Activated CD8-positive, alpha-beta T cell treated with anti-CD3 and anti-CD28 coated beads for 36 hours (primary cell): ENCODE results near the gene TMPRSS2. TPM values are rescaled to one million over a fixed set of nuclear protein-coding genes. Genes with fewer than 3 reads are reported as not detected.

Source experiments
- ATAC-seq: fragments of 200-7000 bp; cut with Tn5 transposase; one replicate; pipeline ENCODE4 v1.10.0; 2021; ENCODE audit warnings: mild to moderate bottlenecking, moderate library complexity
- CTCF ChIA-PET: fragments of 350-600 bp; sonication (Branson Sonifier 250); formaldehyde crosslinking; loops from one replicate; lab custom pipeline; 2021; ENCODE audit warnings: antibody characterized with exemption; lab: Charles Lee
- POLR2A ChIA-PET: fragments of 350-600 bp; sonication (Branson Sonifier 250); formaldehyde crosslinking; loops from one replicate; lab custom pipeline; 2021; ENCODE audit warnings: antibody characterized with exemption; lab: Charles Lee
- DNase-seq: peaks from one replicate; pipeline ENCODE4 v3.0.0-alpha.2; 2020
- H3K27ac Mint-ChIP-seq: one replicate; pipeline ENCODE4 v1.8.0; 2021; ENCODE audit warnings: mild to moderate bottlenecking, mixed read lengths
- H3K27me3 Mint-ChIP-seq: one replicate; pipeline ENCODE4 v1.8.0; 2021; ENCODE audit warnings: mixed read lengths
- H3K36me3 Mint-ChIP-seq: one replicate; pipeline ENCODE4 v1.8.0; 2021; ENCODE audit warnings: low read depth, mixed read lengths
- H3K4me1 Mint-ChIP-seq: one replicate; pipeline ENCODE4 v1.8.0; 2021; ENCODE audit warnings: low read depth, mixed read lengths
- H3K4me3 Mint-ChIP-seq: one replicate; pipeline ENCODE4 v1.8.0; 2021; ENCODE audit warnings: mild to moderate bottlenecking, moderate library complexity, mixed read lengths
- H3K9me3 Mint-ChIP-seq: one replicate; pipeline ENCODE4 v1.8.0; 2021; ENCODE audit warnings: mixed read lengths
- CTCF ChIP-seq: fragments of 200-600 bp; IDR thresholded peaks from one replicate; pipeline ENCODE4 v1.8.0; 2022; ENCODE audit warnings: antibody characterized with exemption, mild to moderate bottlenecking
- intact Hi-C: fragments of 100-400 bp; cut with micrococcal nuclease; formaldehyde crosslinking; loops from one replicate; pipeline ENCODE4 v1.10.0; 2022
- total RNA-seq, 2 experiments: library from RNA; stranded (reverse); gene quantifications; one replicate each; pipeline ENCODE4 v1.2.3, GENCODE V29; 2021

Gene TMPRSS2
- total RNA-seq, 2 experiments from 2014 or later, result not detected

- TF ChIP-seq CTCF, result no peak
- Mint-ChIP-seq H3K4me3 (no peak overlapping the region), H3K9me3 (no peaks in the 10 kb centered on the region), H3K27ac (no peak overlapping the region), H3K4me1 (no peaks in the 10 kb centered on the region), H3K27me3 (peaks cover 20% of the 10 kb centered on the region), H3K36me3 (no peaks in the 10 kb centered on the region)
- intact Hi-C loops, result no loop called here
- CTCF ChIA-PET, result no interaction called here
- POLR2A ChIA-PET, result no interaction called here
- no peak for DNase-seq
- ATAC-seq, result no peak
Observed at GRCh38 chr21:41501919-41502318, 6.0 kb downstream of the TMPRSS2 start.

GRCh38 chr21:41500931-41501381 is 7.0 kb downstream of the TMPRSS2 start:
- Mint-ChIP-seq H3K36me3 (no peaks in the 10 kb centered on the region), H3K27me3 (peaks cover 12% of the 10 kb centered on the region), H3K4me1 (no peaks in the 10 kb centered on the region), H3K4me3 (no peak overlapping the region), H3K9me3 (no peaks in the 10 kb centered on the region), H3K27ac (no peak overlapping the region)
- intact Hi-C loops, result no loop called here
- ATAC-seq, result no peak
- CTCF ChIA-PET, result no interaction called here
- no peak for DNase-seq
- TF ChIP-seq CTCF, result no peak
- POLR2A ChIA-PET, result no interaction called here

GRCh38 chr21:41500363-41500762 is 7.6 kb downstream of the TMPRSS2 start:
- intact Hi-C loops, result no loop called here
- POLR2A ChIA-PET, result no interaction called here
- DNase-seq, result no peak

GRCh38 chr21:41499920-41500319 is 8.0 kb downstream of the TMPRSS2 start:
- CTCF ChIA-PET, result no interaction called here

More at GRCh38 chr21:41500363-41500762, 7.6 kb downstream of the TMPRSS2 start:
- Mint-ChIP-seq H3K4me3 (no peak overlapping the region), H3K4me1 (no peaks in the 10 kb centered on the region), H3K36me3 (no peaks in the 10 kb centered on the region), H3K27ac (no peak overlapping the region), H3K9me3 (no peaks in the 10 kb centered on the region), H3K27me3 (peaks cover 9% of the 10 kb centered on the region)
- CTCF ChIA-PET, result no interaction called here
- no peak for ATAC-seq
- no peak for TF ChIP-seq CTCF

GRCh38 chr21:41497788-41498187 is 10.2 kb downstream of the TMPRSS2 start:
- H3K4me1 Mint-ChIP-seq, result no peaks in the 10 kb centered on the region

More at GRCh38 chr21:41499920-41500319, 8.0 kb downstream of the TMPRSS2 start:
- Mint-ChIP-seq H3K4me1 (no peaks in the 10 kb centered on the region), H3K36me3 (no peaks in the 10 kb centered on the region), H3K4me3 (no peak overlapping the region), H3K27me3 (peaks cover 8% of the 10 kb centered on the region), H3K27ac (no peak overlapping the region), H3K9me3 (no peaks in the 10 kb centered on the region)
- no peak for DNase-seq
- TF ChIP-seq CTCF, result no peak
- intact Hi-C loops, result no loop called here
- no peak for ATAC-seq
- POLR2A ChIA-PET, result no interaction called here

More at GRCh38 chr21:41497788-41498187, 10.2 kb downstream of the TMPRSS2 start:
- H3K9me3 Mint-ChIP-seq, result no peaks in the 10 kb centered on the region
- no peak overlapping the region for H3K27ac Mint-ChIP-seq
- intact Hi-C loops, result no loop called here
- POLR2A ChIA-PET, result no interaction called here
- no peaks in the 10 kb centered on the region for H3K36me3 Mint-ChIP-seq
- TF ChIP-seq CTCF, result no peak
- ATAC-seq (no peak), DNase-seq (no peak)
- H3K27me3 Mint-ChIP-seq, result peaks cover 4% of the 10 kb centered on the region
- no peak overlapping the region for H3K4me3 Mint-ChIP-seq
- CTCF ChIA-PET, result no interaction called here
